SJCRH30 (cell line): ENCODE data around the gene BTBD7. TPM values are rescaled to one million over a fixed set of nuclear protein-coding genes. Genes with fewer than 3 reads are reported as not detected.
"Not testable (repeated sequence)": the region's sequence is repeated elsewhere in the genome, so short reads cannot be mapped to it uniquely, and the experiment has no call there.

Source experiments
- DNase-seq, 2 experiments: peaks; one replicate each; pipeline ENCODE4 v3.0.0-alpha.2; 2015 to 2020
- H3K27ac ChIP-seq: fragments of 250-450 bp; sonication (Bioruptor Pico); 2 replicates; pipeline ENCODE4 v1.5.1; 2020; ENCODE audit warnings: mild to moderate bottlenecking, moderate library complexity
- H3K27me3 ChIP-seq: fragments of 250-450 bp; sonication (Bioruptor Pico); 2 replicates; pipeline ENCODE4 v1.5.1; 2020; ENCODE audit warnings: mild to moderate bottlenecking, moderate library complexity
- H3K36me3 ChIP-seq: fragments of 250-450 bp; sonication (Bioruptor Pico); 2 replicates; pipeline ENCODE4 v1.5.1; 2020; ENCODE audit warnings: mild to moderate bottlenecking, moderate library complexity
- H3K4me1 ChIP-seq: fragments of 250-450 bp; sonication (Bioruptor Pico); 2 replicates; pipeline ENCODE4 v1.5.1; 2020; ENCODE audit warnings: mild to moderate bottlenecking, moderate library complexity
- H3K4me3 ChIP-seq: fragments of 250-450 bp; sonication (Bioruptor Pico); 2 replicates; pipeline ENCODE4 v1.5.1; 2020; ENCODE audit warnings: mild to moderate bottlenecking, moderate library complexity
- H3K9me3 ChIP-seq: fragments of 250-450 bp; sonication (Bioruptor Pico); replicated peaks from 2 replicates; pipeline ENCODE4 v1.5.1; 2020; ENCODE audit warnings: mild to moderate bottlenecking, moderate library complexity
- total RNA-seq: library from RNA; depleted of rRNA; stranded (reverse); fragments of >200 nt; shearing (Covaris generic); gene quantifications from 2 replicates; pipeline ENCODE4 v1.2.3, GENCODE V29; 2014; rRNA removed

The BTBD7 gene, protein sequence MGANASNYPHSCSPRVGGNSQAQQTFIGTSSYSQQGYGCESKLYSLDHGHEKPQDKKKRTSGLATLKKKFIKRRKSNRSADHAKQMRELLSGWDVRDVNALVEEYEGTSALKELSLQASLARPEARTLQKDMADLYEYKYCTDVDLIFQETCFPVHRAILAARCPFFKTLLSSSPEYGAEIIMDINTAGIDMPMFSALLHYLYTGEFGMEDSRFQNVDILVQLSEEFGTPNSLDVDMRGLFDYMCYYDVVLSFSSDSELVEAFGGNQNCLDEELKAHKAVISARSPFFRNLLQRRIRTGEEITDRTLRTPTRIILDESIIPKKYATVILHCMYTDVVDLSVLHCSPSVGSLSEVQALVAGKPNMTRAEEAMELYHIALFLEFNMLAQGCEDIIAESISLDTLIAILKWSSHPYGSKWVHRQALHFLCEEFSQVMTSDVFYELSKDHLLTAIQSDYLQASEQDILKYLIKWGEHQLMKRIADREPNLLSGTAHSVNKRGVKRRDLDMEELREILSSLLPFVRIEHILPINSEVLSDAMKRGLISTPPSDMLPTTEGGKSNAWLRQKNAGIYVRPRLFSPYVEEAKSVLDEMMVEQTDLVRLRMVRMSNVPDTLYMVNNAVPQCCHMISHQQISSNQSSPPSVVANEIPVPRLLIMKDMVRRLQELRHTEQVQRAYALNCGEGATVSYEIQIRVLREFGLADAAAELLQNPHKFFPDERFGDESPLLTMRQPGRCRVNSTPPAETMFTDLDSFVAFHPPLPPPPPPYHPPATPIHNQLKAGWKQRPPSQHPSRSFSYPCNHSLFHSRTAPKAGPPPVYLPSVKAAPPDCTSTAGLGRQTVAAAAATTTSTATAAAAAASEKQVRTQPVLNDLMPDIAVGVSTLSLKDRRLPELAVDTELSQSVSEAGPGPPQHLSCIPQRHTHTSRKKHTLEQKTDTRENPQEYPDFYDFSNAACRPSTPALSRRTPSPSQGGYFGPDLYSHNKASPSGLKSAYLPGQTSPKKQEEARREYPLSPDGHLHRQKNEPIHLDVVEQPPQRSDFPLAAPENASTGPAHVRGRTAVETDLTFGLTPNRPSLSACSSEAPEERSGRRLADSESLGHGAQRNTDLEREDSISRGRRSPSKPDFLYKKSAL
- total RNA-seq = 22.2 and 23.4 TPM in 2 replicates

DNA sequence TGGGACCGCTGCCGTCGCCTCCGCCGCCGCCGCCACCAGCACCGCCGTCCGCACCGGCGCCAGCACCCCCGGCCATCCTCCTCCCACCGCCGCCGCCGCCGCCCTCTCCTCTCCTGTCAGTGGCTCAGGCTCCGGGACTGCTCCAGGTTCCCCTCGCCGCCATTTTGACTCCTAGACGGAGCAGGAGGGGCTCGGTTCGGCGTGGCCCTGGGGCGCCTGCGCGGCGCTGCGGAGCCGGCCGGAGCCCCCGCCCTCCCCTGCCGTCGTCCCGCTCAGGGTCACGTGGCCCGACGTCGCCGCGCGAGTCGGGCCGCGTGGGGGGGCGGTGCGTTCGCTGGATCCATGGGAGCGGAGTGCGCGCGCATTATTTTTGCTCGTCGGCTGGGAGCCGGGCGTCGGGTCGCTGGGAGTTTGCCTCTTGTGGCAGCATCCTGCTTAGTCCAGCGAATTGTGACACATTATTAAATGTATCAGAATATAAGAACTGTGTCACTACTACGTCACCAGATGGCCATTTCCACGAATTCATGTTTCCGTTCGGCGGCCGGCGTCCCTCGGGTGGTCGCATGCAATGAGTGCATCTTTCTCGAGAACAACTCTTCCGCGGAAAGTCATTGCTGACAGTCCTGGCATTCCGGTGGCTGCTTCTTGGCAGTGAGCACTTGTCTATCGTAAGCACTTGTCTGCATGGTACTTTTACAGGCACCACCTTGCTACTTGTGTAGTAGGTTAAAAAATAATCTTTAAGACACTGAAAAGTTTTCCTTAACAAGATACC, at the start of gene BTBD7:
TSS of gene BTBD7 (minus strand) at position 184 of the 778 bp plus-strand sequence. CDS start 36,985 bp downstream, outside the sequence.
- no peaks in the 10 kb centered on the region for H3K9me3 ChIP-seq
- DNase-seq = peak; percentile 92 to 95
- H3K27ac ChIP-seq = peak within 1 kb of the TSS; percentile 63
- H3K27me3 ChIP-seq = no peaks in the 10 kb centered on the region
- H3K4me1 ChIP-seq = 0 out of 2 replicates have a peak, but pooled peaks cover 3% of the 10 kb centered on the region
- 0 out of 2 replicates have a peak, but pooled peaks cover 2% of the 10 kb centered on the region for H3K36me3 ChIP-seq
- peak within 1 kb of the TSS; percentile 98 for H3K4me3 ChIP-seq

DNA sequence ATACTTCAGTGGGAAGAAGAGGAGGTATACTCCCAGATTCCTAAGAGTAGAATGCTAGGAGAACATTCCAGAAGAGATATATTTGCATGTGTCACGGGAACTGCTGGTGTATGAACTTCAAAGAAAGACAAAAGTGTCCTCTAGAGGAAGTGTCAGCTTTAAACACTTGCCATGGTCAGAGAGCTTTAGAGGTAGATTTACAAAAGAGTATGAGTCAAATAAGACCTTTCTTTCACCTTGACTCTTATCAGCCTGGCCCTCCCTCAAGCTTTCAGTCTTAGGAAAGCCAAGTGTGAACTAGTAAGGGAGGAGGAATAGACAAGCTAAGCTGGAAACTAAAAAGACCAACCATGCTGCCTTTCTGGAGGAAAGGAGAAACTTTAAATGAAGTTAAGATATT, 48.8 kb upstream of the BTBD7 start:
- Histone ChIP-seq H3K4me3 (no peak overlapping the region), H3K9me3 (no peaks in the 10 kb centered on the region), H3K4me1 (no peaks in the 10 kb centered on the region), H3K27ac (no peak overlapping the region), H3K27me3 (no peaks in the 10 kb centered on the region), H3K36me3 (no peaks in the 10 kb centered on the region)
- no peak for DNase-seq

DNA sequence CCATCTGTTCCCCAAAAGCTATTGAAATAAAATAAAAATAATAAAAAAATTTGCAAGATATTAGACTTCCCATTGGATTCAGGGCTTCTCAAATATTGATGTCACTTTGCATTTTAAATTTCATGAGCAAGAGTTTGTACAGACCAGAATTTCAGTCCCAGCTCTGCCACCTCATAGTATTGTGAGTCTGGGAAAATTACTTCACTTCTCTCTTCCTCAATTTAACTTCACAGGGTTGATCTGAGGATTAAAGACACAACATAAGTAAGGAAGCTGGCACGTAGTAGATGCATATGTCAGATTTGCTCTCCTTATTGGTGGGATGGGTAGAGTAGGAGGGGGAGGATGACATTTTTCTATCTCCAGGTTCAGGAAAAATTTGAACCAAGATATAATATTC, 47.0 kb upstream of the BTBD7 start:
- Histone ChIP-seq H3K27ac (no peak overlapping the region), H3K4me1 (no peaks in the 10 kb centered on the region), H3K9me3 (no peaks in the 10 kb centered on the region), H3K36me3 (no peaks in the 10 kb centered on the region), H3K27me3 (no peaks in the 10 kb centered on the region), H3K4me3 (no peak overlapping the region)
- no peak for DNase-seq

DNA sequence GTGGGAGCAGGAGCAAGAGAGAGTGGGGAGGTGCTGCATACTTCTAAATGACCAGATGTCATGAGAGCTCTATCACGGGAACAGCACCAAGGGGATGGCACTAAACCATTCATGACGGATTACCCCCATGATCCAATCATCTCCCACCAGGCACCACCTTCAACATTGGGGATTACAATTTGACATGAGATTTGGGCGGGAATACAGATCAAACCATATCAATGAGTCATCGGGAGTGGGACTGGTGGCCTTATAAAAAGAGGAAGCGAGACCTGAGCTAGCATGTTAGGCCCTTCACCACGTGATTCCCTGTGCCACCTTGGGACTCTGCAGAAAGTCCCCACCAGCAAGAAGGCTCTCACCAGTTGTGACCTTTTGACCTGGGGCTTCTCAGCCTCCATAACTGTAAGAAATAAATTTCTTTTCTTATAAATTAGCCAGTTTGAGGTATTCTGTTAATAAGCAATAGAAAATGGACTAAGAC, 42.9 kb upstream of the BTBD7 start:
- Histone ChIP-seq H3K27me3 (no peaks in the 10 kb centered on the region), H3K4me1 (no peaks in the 10 kb centered on the region), H3K36me3 (no peaks in the 10 kb centered on the region), H3K27ac (no peak overlapping the region), H3K9me3 (no peaks in the 10 kb centered on the region), H3K4me3 (no peak overlapping the region)
- DNase-seq = no peak

DNA sequence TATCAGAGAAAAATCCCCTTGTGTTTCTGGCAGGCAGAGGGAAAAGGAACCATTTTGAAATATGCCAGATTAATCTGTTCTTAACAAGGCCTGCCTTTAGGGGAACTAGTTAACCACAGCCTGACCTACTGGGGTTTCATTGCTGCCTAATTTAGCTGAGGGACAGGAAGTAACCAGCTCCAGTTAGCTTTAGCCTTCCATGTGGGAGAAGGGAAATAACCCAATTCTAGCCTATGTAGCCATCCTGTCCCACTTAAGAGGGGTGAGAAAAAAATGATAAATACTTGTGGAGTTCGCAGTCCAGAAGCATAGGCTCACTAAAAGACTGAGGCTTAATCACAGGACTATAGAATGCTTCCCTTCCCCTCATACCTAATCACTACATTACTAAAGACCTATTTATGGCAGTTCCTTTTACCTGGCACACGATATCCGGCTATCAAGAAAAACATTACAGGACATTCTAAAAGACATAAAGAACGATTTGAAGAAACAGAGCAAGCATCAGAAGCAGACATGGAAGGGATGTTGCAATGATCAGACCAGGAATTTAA, 37.0 kb upstream of the BTBD7 start:
- H3K4me3 ChIP-seq = no peak overlapping the region
- H3K4me1 ChIP-seq = no peaks in the 10 kb centered on the region
- no peaks in the 10 kb centered on the region for H3K27me3 ChIP-seq
- no peak for DNase-seq
- no peaks in the 10 kb centered on the region for H3K36me3 ChIP-seq
- no peaks in the 10 kb centered on the region for H3K9me3 ChIP-seq
- no peak overlapping the region for H3K27ac ChIP-seq

DNA sequence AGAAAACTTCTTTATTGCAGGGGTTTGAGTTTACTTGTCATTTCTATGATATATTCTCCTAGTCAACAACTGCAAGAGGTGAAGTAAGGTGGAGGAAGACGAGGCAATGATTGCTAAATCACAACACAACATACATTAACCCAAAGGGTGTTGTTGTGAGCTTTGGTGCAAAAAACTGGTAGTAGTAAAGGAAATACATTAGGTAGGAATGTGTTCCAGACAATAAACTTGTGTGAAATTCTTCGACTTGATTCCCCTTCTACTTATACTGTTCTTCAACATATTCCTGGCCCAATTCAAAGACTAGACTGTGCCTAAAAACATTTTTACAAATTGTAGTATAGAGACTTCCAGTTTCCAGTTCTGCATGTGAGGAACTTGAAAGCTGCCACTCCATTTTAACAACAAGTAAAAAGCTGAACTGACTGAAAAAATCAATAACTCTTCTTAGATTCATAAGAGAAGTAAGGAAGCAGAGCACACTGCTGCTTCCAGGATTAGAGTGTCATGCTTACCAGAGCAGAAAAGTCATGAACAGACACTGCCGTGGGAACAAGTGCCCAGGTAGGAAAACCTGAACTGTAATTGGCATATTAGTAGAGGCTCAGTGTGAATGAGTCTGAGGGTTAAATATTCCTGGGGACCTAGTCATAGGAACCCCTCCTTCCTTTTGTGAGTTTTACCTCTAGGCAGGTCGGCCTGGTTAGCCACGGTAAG, 36.3 kb upstream of the BTBD7 start:
- Histone ChIP-seq H3K4me1 (no peaks in the 10 kb centered on the region), H3K27me3 (no peaks in the 10 kb centered on the region), H3K9me3 (no peaks in the 10 kb centered on the region), H3K4me3 (no peak overlapping the region), H3K36me3 (no peaks in the 10 kb centered on the region), H3K27ac (no peak overlapping the region)
- DNase-seq = no peak

DNA sequence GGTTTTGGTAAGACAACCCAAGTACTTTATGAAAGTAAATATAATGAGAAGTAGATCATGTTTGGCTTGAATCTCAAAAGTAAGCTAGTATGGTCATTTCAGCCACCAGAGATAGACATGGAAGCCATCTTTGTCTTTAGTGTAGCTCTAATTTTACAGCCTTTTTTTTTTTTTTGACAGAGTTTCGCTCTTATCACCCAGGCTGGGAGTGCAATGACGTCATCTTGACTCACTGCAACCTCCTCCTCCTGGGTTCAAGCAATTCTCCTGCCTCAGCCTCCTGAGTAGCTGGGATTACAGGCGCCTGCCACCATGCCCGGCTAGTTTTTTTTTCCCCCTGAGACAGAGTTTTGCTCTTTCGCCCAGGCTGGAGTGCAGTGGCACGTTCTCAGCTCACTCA, 22.0 kb upstream of the BTBD7 start:
- H3K9me3 ChIP-seq, H3K36me3 ChIP-seq, H3K4me3 ChIP-seq, H3K4me1 ChIP-seq, H3K27me3 ChIP-seq, DNase-seq, H3K27ac ChIP-seq: not testable (repeated sequence)

DNA sequence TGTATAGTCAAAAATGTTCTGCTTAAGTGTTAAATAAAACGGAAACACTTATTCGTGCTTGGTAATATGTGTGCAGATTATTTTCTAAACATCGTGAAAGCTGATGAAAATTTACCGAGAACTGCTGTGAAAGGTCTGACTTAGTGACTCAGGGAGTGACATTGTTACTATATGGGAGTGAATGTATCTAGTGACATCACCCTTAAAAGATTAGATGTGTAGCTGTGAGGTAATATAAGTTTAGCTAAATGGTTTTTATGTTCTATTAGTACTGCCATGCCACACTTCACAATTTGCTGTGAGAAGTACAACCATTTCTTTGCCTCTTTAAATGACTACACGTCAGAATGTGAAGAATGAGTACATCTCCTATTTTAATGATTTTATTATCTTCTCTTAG, 15.5 kb upstream of the BTBD7 start:
- Histone ChIP-seq H3K9me3 (no peaks in the 10 kb centered on the region), H3K4me1 (no peaks in the 10 kb centered on the region), H3K27ac (no peak overlapping the region), H3K27me3 (no peaks in the 10 kb centered on the region), H3K4me3 (no peak overlapping the region), H3K36me3 (no peaks in the 10 kb centered on the region)
- DNase-seq = no peak

DNA sequence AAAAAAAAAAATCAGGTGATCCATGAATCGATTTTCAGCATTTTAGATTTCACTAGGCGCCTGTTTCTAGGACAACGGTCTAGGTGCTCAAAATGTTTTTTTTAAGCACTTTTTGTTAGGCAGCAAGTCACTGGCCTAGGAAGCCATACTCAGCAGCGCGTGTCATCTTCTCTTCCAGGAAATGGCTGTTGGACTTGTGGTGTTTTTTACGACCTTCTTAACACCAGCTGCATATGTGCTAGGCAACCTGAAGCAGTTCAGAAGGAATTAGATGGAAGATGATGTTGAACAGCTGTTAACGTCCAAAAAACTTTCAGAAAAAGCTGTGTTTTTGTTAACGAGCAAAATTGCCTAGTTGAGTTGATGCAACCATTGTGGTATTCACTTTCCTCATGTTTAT, 15.0 kb upstream of the BTBD7 start:
- Histone ChIP-seq H3K27ac (no peak overlapping the region), H3K27me3 (no peaks in the 10 kb centered on the region), H3K9me3 (no peaks in the 10 kb centered on the region), H3K4me1 (no peaks in the 10 kb centered on the region), H3K36me3 (no peaks in the 10 kb centered on the region), H3K4me3 (no peak overlapping the region)
- DNase-seq = peak; percentile 11 to 20

DNA sequence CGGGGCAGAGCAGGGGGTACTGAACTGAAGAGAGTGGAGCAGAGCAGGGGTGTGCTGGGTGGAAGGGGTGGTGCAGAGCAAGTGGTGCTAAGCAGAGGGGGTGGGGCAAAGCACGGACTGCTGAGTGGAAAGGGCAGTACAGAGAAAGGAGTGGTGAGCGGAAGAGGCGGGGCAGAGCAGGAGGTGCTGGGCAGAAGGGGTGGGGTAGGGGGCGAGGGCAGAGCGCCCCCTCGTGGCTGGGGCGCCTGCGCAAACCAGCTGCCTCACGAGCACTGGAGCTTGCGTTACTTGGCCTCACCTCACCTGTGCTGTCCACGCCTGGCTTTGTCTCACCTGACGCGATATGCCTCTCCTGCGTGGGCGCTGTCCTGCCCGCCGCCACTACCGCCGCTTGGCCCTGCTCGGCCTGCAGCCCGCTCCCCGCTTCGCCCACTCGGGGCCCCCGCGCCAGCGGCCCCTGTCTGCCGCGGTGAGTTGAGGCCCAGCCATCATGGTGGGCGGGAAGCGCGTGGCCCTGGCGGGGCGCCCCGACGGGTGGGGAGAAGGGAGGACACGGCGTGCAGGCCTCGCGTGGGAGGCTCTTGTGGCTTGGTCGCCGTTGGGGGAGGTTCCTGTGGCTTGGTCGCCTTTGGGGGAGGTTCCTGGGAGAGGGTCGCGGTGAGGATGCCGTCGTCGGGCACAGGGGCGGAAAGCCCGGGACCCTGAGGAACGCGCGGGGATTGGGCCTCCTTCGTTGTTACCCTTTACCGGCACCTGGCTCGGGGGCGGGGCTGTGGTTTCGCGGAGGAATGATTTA, 14.3 kb upstream of the BTBD7 start, which contains the start of gene COX8C:
TSS of gene COX8C (plus strand) at position 257 of the 796 bp plus-strand sequence. CDS start at position 344, 87 bp downstream.
- no peaks in the 10 kb centered on the region for H3K4me1 ChIP-seq
- no peaks in the 10 kb centered on the region for H3K27me3 ChIP-seq
- no peak for DNase-seq
- H3K27ac ChIP-seq = no peak within 1 kb of the TSS
- no peak within 1 kb of the TSS for H3K4me3 ChIP-seq
- no peaks in the 10 kb centered on the region for H3K36me3 ChIP-seq
- H3K9me3 ChIP-seq = no peaks in the 10 kb centered on the region

DNA sequence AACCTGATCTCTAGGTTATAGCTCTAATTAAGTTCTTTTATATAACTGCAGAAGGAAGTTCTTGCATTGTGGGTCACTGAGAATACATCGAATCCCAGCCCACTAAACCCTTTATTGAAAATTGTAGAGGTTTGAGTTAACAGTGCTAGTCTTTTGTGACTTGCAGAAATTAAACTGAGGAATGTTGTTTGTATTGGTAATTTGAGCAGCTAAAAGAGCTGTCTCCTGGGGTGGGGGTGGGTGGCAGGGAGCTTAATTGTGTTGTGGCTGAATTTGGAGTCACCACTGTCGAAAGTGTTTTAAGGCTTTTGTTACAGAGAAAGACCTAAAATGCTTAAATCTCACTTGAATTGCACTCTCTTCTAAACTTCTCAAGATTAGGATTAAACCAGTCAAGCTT, 11.0 kb upstream of the BTBD7 start:
- Histone ChIP-seq H3K4me1 (no peaks in the 10 kb centered on the region), H3K4me3 (no peak overlapping the region), H3K27me3 (no peaks in the 10 kb centered on the region), H3K27ac (no peak overlapping the region), H3K36me3 (no peaks in the 10 kb centered on the region), H3K9me3 (no peaks in the 10 kb centered on the region)
- no peak for DNase-seq

DNA sequence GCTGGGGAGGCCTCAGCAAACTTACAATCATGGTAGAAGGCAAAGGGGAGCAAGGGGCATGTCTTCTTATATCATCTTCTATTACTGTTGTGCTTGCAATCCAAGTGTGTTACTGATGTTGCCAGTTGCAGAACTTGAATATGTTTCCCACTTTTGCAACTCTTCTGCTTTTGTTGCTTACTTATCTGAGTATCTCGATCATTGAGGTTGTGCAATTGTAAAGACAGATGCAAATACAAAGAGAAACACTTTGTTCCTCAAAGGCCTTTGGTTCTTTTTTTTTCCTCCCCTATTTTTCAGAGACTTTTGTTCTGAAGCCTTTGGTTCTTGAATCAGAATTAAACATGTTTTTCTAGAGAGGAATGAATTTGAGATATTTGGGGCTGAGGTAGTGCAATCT, 10.4 kb upstream of the BTBD7 start:
- DNase-seq = no peak
- Histone ChIP-seq H3K36me3 (no peaks in the 10 kb centered on the region), H3K4me3 (no peak overlapping the region), H3K9me3 (no peaks in the 10 kb centered on the region), H3K27me3 (no peaks in the 10 kb centered on the region), H3K4me1 (no peaks in the 10 kb centered on the region), H3K27ac (no peak overlapping the region)

DNA sequence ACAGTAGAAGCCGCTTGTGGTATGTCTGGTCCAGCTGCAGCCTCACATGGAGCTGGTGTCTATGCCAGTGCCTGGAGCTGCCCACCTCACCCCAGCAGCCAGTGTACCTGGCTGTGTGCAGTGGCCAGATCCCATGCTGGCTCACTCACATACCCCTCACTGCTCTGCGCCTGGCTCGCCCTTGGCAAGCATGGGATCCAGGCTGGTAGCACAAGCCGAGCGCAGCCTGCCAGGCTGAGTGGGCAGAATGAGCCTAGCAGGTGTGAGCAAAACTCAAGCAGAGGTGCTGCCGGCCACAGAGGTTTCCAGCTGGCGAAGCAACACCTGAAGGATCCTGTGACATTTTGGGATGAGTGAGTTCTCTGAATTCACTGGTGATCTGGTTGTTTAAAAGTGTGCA, 5.0 kb upstream of the BTBD7 start:
- Histone ChIP-seq H3K4me3 (no peak overlapping the region), H3K27ac (no peak overlapping the region), H3K4me1 (0 out of 2 replicates have a peak, but pooled peaks cover 3% of the 10 kb centered on the region), H3K36me3 (no peaks in the 10 kb centered on the region), H3K9me3 (no peaks in the 10 kb centered on the region), H3K27me3 (no peaks in the 10 kb centered on the region)
- no peak for DNase-seq
